ENCODE measurements around the gene HDC.

HDC gene

DNA sequence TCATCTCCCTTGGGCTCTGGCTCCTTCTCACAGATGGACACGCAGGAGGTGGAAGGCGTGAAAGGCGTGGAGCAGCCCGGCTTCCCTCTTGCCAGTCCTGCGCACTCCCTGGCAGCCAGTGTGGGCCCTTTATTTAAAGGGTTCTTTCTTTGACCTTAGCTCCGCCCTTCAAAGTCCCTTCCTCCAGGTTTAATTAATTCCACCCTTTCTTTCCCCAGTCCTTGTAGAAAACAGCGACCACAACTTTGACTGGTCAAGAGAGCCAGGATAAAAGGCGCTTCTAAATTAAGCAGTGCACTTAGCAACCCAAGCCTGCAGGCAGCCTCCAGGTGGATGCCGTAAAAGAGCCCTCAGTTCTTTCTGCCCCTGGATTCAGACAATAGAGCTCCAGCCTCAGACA, at the start of gene HDC:
TSS of gene HDC (minus strand) at position 107 of the 400 bp plus-strand sequence. CDS start at position 4, 103 bp downstream.
- DNase-seq: no peak

- DNase-seq: no peak
Observed at GRCh38 chr15:50312636-50313035, 47.1 kb upstream of the HDC start.

- no peak for DNase-seq
Observed at GRCh38 chr15:50307799-50308198, 42.3 kb upstream of the HDC start.

DNA sequence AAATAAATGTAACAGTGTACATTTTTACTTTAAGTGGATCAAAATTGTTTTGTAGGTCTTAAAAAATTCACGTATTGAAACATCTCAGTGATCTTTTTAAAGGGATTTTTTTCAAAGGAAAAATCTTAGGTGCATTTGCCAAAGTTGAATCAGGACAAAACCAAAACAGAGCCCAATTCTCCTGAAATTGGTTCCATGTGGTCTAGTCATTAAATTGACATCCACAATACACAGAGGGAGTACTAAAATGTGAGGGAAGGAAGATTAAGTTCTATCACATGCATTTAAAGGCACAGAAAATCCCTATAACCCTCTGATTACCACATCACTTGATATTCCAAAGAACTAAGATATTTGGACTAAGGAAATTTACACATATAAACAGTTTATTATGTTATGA, 39.3 kb upstream of the HDC start:
- no peak for DNase-seq

DNA sequence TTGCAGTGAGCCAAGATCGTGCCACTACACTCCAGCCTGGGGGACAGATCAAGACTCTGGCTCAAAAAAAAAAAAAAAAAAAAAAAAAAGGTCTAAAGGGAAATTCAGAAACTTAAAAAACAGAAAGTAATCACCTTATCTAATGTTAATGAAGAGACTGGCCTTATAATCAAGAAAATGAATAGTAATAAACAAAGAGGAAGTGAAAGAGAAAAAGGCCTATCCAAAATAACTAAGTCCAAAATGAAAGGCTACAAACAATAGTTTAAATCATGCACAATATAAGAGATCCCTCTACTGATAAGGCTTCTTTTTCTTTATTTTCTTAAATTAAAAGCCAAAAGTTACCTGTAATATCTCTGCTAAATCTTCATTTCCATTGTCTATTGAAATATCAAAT, 37.1 kb upstream of the HDC start:
- no peak for DNase-seq

DNA sequence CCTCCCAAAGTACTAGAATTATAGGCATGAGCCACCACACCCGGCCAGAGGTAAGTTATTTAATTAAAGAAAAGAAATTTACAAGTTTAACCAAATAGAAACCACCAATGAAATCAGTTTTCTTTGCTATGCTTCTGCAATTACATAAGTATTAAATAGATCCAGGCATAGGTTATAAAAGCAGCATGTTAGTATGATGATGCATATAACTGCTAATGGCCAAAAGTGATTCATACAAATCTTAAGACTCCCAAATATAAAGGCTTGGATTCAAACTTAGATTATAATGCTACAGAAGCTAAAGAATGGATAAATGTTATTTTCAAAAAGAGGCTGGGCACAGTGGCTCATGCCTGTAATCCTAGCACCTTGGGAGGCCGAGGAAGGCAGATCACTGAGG, 32.8 kb upstream of the HDC start:
- no peak for DNase-seq

DNA sequence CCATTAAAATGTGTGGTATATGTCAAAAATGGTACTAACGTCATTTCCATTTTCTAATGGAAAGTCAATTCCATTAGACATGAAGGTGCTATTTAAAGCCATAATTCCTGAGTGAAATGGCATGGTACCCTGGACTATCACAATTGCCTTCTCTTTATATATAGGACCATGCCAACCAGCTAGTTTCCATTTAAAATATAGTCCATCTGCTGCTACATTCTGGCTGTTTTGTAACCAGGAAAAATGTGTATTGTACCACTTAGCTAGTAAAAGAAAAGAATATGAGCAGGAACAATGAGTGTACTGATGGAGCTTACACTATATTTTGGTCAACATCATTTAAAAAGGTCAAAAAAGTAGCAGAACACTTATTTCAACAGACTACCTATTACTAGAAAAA, 30.4 kb upstream of the HDC start:
- DNase-seq: no peak

- no peak for DNase-seq
Observed at GRCh38 chr15:50289749-50290148, 24.2 kb upstream of the HDC start.

DNA sequence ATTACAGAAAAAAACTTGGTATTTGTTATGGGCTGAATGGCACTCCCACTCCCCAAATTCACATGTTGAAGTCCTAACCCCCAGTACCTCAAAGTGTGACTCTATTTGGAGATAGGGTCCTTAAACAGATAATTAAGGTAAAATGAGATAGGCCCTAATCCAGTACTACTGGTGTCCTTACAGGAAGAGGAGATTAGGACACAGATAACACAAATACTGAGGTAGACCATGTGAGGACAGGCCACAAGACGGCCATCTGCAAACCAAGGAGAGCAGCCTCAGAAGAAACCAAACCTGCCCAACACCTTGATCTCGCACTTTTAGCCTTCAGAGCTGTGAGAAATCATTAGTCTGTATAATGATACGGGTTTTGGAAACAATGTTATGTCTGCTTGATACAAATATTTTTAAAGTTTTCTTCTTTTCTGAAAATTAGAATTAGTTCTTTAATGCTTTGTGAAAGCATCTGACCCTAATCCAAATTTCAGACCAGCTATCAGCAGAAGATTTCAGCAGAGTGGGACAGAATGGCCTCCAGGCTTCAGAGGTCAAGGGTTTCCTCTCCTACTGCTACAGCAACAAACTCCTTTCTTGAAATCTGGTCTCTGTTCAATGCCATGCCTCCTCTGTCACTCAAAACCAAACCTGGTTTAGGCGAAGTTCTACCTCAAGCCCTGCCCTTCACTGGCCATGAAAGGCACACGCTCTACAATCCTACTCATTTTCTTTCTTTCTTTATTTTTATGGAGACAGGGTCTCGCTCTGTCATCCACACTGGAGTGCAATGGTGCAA, 22.0 kb upstream of the HDC start:
- DNase-seq: no peak

DNA sequence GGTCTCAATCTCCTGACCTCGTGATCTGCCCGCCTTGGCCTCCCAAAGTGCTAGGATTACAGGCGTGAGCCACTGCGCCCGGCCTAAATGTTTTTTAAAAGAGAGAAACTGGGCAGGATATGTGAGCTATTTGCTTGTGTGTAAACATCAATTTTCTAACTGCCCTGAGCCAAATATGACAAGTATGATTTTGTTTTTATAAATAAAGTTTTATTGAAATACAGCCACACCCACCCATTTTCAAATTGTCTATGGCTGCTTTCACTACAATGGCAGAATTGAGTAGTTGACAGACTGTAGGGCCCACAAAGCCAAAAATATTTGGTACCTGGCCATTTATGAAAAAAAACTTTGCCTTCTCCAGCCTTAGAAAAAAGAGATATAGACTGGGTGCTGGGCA, 15.9 kb upstream of the HDC start:
- no peak for DNase-seq

GRCh38 chr15:50280271-50280670, 14.7 kb upstream of the HDC start:
- no peak for DNase-seq

DNA sequence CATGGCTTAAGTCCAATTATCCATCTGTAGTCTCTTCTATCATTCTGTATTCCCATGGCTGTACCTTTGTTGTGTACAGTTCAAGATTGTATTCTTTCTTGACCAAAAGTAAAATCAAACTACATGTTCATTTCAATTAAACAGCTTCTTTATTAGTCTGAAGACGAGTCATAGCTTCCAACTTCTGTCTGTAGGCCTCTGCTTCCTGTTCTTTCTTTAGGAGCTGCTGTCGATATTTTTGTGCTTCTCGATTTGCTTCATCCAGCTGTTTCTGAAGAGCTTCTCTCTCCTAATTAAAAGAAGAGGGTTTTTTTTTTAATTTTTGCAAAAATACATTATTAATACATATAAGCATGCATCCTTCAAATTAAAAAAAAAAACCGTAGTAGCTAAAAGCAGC, 13.0 kb upstream of the HDC start:
- no peak for DNase-seq

- no peak for DNase-seq
Observed at GRCh38 chr15:50277370-50277769, 11.8 kb upstream of the HDC start.

DNA sequence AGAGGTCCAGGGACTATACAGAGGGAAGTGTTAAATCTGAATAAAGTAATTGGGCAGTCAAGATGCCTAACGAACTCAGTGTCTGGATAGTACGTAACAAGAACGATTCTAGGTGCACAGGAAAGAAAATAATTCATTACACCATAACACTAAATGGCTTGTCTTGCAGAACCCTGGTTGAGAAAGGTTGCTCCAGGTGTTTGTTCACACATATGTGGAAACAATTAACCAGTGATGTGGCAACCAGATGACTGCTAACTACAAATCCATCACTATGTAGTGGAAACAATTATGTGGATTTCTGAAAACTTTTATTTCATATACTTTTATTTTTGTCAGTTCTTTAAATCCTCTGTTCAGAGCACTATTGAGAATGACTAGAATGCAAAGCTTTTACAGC, 10.4 kb upstream of the HDC start:
- no peak for DNase-seq

DNA sequence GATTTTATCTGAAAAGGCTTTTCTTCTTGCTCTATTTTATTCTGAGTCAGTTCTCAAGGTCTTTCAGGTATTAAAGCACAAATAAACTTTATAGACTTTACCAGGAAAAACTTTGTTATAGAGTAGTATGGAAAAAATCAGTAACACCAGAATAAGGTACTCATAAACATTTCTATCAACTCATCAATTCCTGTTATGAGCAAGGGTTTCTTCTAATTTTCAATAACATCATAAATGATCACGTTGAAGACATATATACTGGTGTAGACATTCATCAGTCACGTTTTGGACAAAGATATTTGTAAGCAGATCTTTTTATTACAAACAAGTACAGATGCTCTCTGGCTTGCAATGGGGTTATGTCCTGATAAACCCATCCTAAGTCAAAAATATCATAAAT, 9.6 kb upstream of the HDC start:
- DNase-seq: no peak

DNA sequence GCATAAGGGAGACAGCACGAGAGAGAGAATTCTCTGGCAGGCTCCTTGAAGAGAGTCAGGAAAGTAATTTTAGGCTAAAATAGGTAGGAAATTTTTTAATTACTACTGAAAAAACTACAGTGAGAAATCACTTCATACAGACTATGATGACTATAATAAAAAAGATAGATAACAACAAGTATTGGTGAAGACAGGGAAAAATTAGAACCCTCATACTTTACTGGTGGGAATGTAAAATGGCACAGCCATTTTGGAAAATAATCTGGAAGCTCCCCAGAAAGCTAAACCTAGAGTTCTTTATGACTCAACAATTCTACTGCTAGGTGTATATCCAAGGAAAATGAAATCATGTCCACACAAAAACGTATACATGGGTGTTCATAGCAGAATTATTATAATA, 2.1 kb upstream of the HDC start:
- DNase-seq: no peak

GRCh38 chr15:50262533-50262932, 3.0 kb downstream of the HDC start:
- no peak for DNase-seq

- DNase-seq: no peak
Observed at GRCh38 chr15:50261981-50262380, 3.5 kb downstream of the HDC start.

GRCh38 chr15:50260969-50261496, 4.5 kb downstream of the HDC start:
- no peak for DNase-seq

DNA sequence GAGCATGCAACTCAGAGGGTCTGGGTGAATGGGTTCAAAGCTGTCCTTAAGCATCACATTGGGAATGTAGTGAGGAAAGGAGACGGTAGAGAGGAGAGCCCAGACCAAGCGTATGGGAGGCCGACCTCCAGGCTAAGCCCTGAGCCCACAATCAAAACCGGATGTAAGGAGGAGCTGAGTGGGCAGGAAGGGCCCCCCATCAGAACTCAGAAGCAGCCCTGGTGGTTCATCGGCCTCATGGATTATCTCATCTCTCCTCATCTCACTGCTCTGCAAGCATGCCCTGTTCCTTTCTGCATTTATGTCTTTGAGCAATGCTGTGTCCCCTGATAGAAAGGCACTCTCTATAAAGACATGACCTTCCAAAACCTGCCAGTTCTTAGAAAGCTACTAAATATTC, 6.2 kb downstream of the HDC start:
- DNase-seq: no peak

- DNase-seq: no peak
Observed at GRCh38 chr15:50257924-50258323, 7.6 kb downstream of the HDC start.

DNA sequence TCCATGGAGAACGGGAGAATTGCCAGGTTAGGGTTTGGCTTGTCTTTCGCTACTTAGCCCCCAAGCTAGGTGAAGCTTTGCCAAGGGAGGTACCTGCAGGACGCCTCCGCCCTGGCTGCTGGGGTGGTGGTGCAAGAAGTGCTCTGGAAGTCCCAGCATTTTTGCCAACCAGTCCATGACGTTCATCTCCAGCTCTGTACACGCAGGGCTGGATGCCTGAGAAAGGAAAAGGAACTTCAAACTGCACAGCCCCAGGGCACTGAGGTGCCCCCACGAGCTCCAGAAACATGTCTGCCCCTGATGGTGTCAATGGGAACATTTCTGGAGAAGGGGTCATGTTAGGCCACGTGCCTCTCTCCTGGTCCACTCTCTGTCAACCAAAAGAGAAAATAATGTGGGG, 8.2 kb downstream of the HDC start:
- no peak for DNase-seq

GRCh38 chr15:50256188-50257041, 9.1 kb downstream of the HDC start:
- DNase-seq: no peak

DNA sequence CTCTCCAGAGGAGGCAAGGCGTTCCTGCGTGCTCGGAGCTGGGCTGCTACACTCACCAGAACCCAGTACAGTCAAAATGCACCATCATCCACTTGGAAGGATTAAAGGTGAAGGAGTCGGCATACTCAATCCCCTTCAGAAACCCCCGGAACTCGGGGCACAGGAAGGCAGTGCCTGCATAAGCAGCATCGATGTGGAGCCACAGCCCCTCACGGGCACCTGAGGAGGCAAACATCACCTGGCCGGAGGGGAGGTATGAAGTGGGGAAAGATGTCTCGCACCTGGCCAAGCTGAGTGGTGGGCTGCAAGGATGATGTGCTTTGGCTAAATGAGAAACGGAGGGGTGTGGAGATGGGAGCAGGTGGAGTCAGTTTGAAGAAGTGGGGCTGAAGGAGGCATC, 13.0 kb downstream of the HDC start:
- no peak for DNase-seq
